K562 (cell line): ENCODE results near the gene CNPY4. TPM values are rescaled to one million over a fixed set of nuclear protein-coding genes. Genes with fewer than 3 reads are reported as not detected.

Experiments
- ATF7 ChIP-seq: fragments of 450-650 bp; IDR thresholded peaks from 2 replicates; pipeline ENCODE4 v1.7.1; 2014; ENCODE audit warnings: mild to moderate bottlenecking, moderate library complexity
- E2F3 ChIP-seq: fragments of 250-450 bp; sonication (Bioruptor Pico); IDR thresholded peaks from 2 replicates; pipeline ENCODE4 v1.4.0; 2020; ENCODE audit warnings: mild to moderate bottlenecking
- E2F8 ChIP-seq: fragments of 450-650 bp; IDR thresholded peaks from 2 replicates; pipeline ENCODE4 v1.7.1; 2018; ENCODE audit warnings: mild to moderate bottlenecking, low read depth; ENCODE audit not compliant: partially characterized antibody
- ETS2 ChIP-seq: IDR thresholded peaks from 2 replicates; pipeline ENCODE4 v1.6.1; 2016; ENCODE audit warnings: borderline replicate concordance, missing genetic modification characterization, mild to moderate bottlenecking, moderate library complexity, missing compliant biosample characterization; ENCODE audit not compliant: poor library complexity, severe bottlenecking
- HMGXB4 ChIP-seq: sonication (generic); formaldehyde crosslinking; IDR thresholded peaks from 2 replicates; pipeline ENCODE4 v1.8.1; 2023; ENCODE audit warnings: mild to moderate bottlenecking, missing genetic modification reagents
- HNRNPLL ChIP-seq: fragments of 200-400 bp; formaldehyde crosslinking; IDR thresholded peaks from 2 replicates; pipeline ENCODE4 v1.6.1; 2017; ENCODE audit warnings: low read length, low read depth, mild to moderate bottlenecking; ENCODE audit not compliant: poor library complexity, severe bottlenecking
- KDM4B ChIP-seq, 2 experiments: fragments of 450-650 bp in 1 of 2; sonication (generic) in 1 of 2; IDR thresholded peaks; 2 replicates each; pipeline ENCODE4 v1.6.1; 2016 to 2017; ENCODE audit warnings: borderline replicate concordance in 2 of 2, antibody characterized with exemption in 1 of 2, low read depth in 1 of 2, mild to moderate bottlenecking in 1 of 2
- MCM7 ChIP-seq, 2 experiments: fragments of 450-650 bp; IDR thresholded peaks; 2 replicates each; pipeline ENCODE4 v1.6.1; 2016 to 2018
- MTF1 ChIP-seq: fragments of 250-450 bp; sonication (Bioruptor Pico); IDR thresholded peaks from 2 replicates; pipeline ENCODE4 v1.9.0; 2021; ENCODE audit warnings: moderate library complexity, mild to moderate bottlenecking, inconsistent platforms, borderline replicate concordance
- PCBP1 ChIP-seq: fragments of 200-400 bp; formaldehyde crosslinking; IDR thresholded peaks from 2 replicates; pipeline ENCODE4 v1.6.1; 2018; ENCODE audit warnings: mild to moderate bottlenecking, low read depth, low read length; ENCODE audit not compliant: poor library complexity, severe bottlenecking
- RERE ChIP-seq: sonication (generic); formaldehyde crosslinking; IDR thresholded peaks from 2 replicates; pipeline ENCODE4 v1.8.0; 2023; ENCODE audit warnings: missing genetic modification reagents, mild to moderate bottlenecking, borderline replicate concordance
- ZBTB26 ChIP-seq: fragments of 450-650 bp; formaldehyde crosslinking; IDR thresholded peaks from 2 replicates; pipeline ENCODE4 v1.4.0; 2022; ENCODE audit warnings: missing genetic modification characterization
- ZNF124 ChIP-seq: sonication (generic); formaldehyde crosslinking; IDR thresholded peaks from 2 replicates; pipeline ENCODE4 v1.8.1; 2022; ENCODE audit warnings: missing genetic modification reagents
- ZNF174 ChIP-seq: fragments of 250-450 bp; sonication (Bioruptor Pico); IDR thresholded peaks from 2 replicates; pipeline ENCODE4 v1.4.0; 2020; ENCODE audit warnings: mild to moderate bottlenecking
- ZNF232 ChIP-seq: sonication (generic); formaldehyde crosslinking; IDR thresholded peaks from 2 replicates; pipeline ENCODE4 v1.8.0; 2022; ENCODE audit warnings: mild to moderate bottlenecking, missing genetic modification reagents
- ZNF3 ChIP-seq: fragments of 250-450 bp; sonication (Bioruptor Pico); IDR thresholded peaks from 2 replicates; pipeline ENCODE4 v1.5.0; 2021; ENCODE audit warnings: mild to moderate bottlenecking, moderate library complexity
- ZNF41 ChIP-seq: fragments of 250-450 bp; sonication (Bioruptor Pico); conservative IDR thresholded peaks from 2 replicates; pipeline ENCODE4 v1.4.0; 2020; ENCODE audit warnings: mild to moderate bottlenecking
- ZNF695 ChIP-seq: fragments of 450-650 bp; formaldehyde crosslinking; IDR thresholded peaks from 2 replicates; pipeline ENCODE4 v1.4.0; 2020; ENCODE audit warnings: mild to moderate bottlenecking, moderate library complexity
- polyA plus RNA-seq, 8 experiments: library from polyadenylated mRNA; depleted of rRNA in 4 of 8; stranded (reverse) in 5 of 8; unstranded in 3 of 8; fragments of >200 nt; fragmentation: Nextera tagmentation in 2 of 8; fragmentation: Illumina TruSeq in 1 of 8; extraction: Ambion mirVana in 2 of 8; extraction: Trizol in 1 of 8; gene quantifications; 2 replicates each; pipeline versions ENCODE4 v1.2.1 to v1.2.3, GENCODE V29; 2011 to 2014; ENCODE audit warnings: inconsistent platforms in 1 of 8, missing spikeins in 1 of 8
- total RNA-seq, 7 experiments: library from RNA; depleted of rRNA in 6 of 7; stranded (reverse); fragments of >200 nt in 6 of 7; fragmentation: Illumina TruSeq in 2 of 7; extraction: Trizol in 2 of 7; gene quantifications; 2 replicates each; pipeline versions ENCODE4 v1.2.1 to v1.2.3, GENCODE V29; 2011 to 2021; ENCODE audit warnings: low replicate concordance in 1 of 7

Gene CNPY4
- total and polyA plus RNA-seq, 9 of the 15 experiments (the other 6 are each of a cell fraction or from before 2014, with no cell fraction given) = 1.9 to 11.2 (median 7.0) TPM

GRCh38 chr7:100167912-100168323 lies 48.5 kb downstream of the CNPY4 start (continued):
- TF ChIP-seq KDM4B (IDR thresholded peaks at IDR 0.05; ENCODE audit: borderline replicate concordance in 2 of 2, low read depth in 1 of 2) = no peak; a peak in 1 of 4 replicates
- no peak for TF ChIP-seq E2F3
- no peak for TF ChIP-seq ZNF3 (CRISPR knock-in tag)
- no peak for TF ChIP-seq ZNF174 (CRISPR knock-in tag)
- TF ChIP-seq MTF1 (CRISPR knock-in tag) = no peak
- TF ChIP-seq MCM7 (IDR thresholded peaks at IDR 0.05) = peak in 1 of 2 experiments; percentile 80; a peak in 1 of 4 replicates
- peak; percentile 84 for TF ChIP-seq E2F8
- peak; percentile 65; the same call in 1 of the 2 replicates for TF ChIP-seq ATF7
- TF ChIP-seq ZBTB26 = peak; percentile 87; the same call in 1 of the 2 replicates
- no peak for TF ChIP-seq ZNF232
- TF ChIP-seq ZNF695 (CRISPR knock-in tag) = no peak
- TF ChIP-seq ZNF124 (CRISPR knock-in tag) = no peak
- TF ChIP-seq ETS2 (tag) = no peak
- no peak for TF ChIP-seq HNRNPLL
- TF ChIP-seq HMGXB4 = no peak
- TF ChIP-seq ZNF41 (CRISPR knock-in tag) = no peak
- no peak for TF ChIP-seq PCBP1
- no peak for TF ChIP-seq RERE (CRISPR knock-in tag)
